NCI-H748 treated with DMSO at 0.1 percent for 48 hours (cell line): ENCODE results near the gene CEP131.
A peak's percentile ranks its signal among the peaks of the same experiment; 100 is the strongest.
"Not testable (repeated sequence)": the region's sequence is repeated elsewhere in the genome, so short reads cannot be mapped to it uniquely, and the experiment has no call there.

ENCODE experiments used
- DNase-seq: peaks from one replicate; lab custom pipeline; 2025; lab: John Stamatoyannopoulos, UW

Gene CEP131

DNA sequence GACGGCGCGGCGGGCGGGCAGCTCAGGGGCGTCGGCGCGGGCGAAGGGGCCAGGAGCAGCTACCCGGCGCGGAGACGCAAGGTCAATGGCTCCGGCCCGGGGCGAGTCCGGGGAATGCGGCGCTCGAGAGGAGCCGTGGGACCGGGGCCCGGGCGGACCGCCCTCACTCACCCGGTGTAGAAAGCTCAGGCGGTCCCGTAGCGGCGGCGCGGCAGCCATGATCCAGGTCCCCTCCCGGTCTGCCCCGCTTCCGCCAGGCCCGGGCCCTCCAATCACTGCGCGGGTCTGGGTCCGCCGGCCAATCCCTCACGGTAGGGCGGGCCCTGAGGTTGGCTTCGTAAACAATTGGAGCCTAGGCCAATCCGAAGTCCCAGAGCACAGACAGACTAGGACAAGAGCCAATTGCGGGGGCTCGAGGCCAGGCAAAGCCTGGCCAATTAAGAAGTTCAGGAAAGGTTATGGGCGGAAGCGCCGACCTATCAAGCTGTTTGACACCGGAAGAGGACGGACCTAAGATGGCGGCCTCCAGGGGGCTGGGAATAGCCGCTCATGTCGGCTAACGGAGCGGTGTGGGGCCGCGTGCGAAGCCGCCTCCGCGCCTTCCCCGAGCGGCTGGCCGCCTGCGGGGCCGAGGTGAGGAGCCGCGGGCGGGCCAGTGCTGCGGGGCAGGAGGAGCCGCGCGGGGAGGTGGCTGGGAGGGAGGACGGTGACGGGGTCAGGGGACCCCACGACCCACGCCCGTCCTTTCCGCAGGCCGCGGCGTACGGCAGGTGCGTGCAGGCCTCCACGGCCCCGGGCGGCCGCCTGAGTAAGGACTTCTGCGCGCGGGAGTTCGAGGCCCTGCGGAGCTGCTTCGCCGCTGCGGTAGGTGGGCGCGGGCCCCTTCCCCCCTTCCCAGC is 16.3 kb upstream of the CEP131 start, which contains the start of the genes NDUFAF8 and TEPSIN:
NDUFAF8 (plus strand) TSS at position 504 of the 899 bp plus-strand sequence; CDS start at position 550, 46 bp downstream.
TEPSIN (minus strand) TSS at position 241 of the 899 bp plus-strand sequence; CDS start at position 219, 22 bp downstream.
- DNase-seq = peak; percentile 93

DNA sequence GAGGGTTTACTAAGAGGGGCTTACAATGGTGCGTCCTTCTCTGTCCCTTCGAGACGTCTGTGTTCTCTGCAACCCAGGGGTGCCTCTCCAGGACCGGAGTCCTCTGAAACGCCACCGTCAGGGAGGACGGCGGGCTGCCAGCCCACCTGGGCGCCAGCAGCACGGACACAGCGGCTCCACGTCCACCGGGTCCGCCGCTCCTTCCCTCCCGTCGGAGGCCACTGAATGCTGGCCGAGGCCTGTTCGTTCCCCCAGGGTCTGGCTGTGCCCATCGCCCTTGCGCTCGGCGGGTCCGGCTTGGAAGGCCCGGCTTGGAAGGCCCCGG is 15.7 kb upstream of the CEP131 start:
- no peak for DNase-seq

DNA sequence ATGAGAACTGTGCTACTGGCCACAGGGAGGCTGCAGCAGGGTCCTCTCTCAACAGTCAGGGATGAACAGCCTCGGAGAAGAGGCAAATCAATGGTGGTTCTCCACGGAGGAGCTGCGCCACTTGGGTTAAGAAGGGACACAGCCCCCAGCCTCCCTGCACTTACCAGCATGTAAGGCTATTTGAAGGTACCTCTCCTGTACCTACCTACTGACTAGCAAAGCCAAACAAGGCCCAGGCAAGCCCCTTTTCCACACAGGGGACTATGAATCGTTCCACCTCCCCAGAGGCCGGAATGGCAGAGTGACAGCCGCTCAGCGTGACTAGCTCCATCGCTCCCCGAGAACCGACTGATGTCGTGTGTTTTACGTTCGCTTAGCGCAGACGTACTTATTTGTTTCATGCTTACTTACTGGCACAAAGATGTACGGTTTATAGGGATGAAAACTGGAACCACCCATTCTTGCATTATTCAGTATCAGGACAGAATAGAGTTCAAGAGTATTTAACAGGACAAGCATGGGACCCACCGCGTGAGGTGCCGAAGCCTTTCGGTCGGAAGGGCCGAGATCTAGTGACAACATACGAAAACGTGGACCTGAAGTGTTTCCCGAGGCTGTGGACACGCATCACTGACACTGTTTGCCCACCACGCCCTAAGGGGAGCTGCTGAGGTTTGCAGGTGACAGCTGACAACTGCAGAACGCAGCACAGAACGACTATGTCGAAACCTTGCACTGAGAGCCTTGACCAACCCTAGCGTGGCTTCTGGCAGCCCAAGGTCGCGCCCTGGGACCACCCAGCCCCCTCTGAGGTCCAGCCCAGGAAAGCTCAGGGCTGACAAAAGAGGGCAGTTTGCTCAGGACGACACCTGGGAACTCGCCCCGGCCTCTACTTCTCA is 15.1 kb upstream of the CEP131 start:
- DNase-seq = no peak

DNA sequence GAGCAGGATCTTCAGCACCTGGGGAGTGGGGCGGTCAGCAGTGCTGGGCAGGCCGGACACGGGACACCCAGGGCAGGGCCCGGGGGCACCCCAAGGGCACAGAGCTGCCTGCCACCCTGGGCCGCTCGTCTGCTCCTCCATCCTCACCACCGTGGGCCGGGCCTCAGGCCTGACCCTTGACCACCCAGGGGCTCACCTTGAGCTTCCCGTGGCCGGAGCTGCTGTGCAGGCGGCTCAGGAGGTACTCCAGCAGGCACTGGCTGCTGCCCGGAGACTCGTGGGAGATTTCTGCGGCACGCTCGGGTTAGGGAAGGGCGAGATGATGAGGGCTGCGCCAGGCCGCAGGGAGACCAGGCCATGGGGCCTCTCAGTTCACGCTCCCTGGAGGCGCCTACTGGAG is 14.0 kb upstream of the CEP131 start:
- no peak for DNase-seq

DNA sequence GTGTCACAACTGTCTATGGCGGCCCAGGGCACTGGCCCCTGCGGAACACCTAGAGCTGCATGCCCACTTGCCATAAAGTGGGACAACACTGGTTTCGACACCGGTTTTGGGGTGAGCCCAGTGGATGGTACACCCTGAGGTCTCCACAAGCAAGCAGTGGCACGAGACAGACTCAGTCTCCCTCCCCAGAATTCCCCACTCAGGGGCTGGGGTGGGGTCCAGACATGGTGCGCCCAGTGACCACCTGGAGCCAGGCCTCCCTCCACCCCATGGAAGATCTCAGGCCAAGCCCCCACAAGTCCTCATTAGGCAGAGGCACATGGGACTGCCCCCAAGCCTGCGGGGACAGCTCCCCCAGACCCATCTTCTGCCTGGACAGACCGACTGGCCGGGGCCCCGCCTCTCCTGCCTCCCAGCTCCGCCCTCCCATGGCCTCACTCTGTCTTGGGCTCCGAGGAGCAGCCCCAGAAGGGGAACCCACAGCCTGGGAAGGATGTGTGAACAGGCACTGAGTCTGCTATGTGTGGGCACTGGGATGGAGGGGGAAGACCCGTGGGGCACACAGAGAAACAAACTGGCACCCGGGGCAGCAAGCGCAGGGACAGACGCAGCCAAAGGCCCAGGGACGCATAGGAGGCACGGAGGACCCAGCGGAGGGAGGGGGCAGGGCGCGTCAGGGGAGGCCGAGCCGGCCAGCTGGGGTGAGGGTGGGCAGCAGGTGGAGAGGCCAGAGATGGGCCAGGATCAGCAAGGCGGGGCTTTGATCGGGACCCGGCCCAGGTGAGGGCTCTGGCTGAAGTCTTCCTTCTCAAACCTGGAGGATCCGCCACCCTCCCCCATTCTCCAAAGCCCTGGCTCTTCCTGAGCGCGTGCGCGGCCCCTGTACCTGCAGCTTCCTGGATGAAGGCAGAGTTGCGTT is 13.3 kb upstream of the CEP131 start:
- no peak for DNase-seq

DNA sequence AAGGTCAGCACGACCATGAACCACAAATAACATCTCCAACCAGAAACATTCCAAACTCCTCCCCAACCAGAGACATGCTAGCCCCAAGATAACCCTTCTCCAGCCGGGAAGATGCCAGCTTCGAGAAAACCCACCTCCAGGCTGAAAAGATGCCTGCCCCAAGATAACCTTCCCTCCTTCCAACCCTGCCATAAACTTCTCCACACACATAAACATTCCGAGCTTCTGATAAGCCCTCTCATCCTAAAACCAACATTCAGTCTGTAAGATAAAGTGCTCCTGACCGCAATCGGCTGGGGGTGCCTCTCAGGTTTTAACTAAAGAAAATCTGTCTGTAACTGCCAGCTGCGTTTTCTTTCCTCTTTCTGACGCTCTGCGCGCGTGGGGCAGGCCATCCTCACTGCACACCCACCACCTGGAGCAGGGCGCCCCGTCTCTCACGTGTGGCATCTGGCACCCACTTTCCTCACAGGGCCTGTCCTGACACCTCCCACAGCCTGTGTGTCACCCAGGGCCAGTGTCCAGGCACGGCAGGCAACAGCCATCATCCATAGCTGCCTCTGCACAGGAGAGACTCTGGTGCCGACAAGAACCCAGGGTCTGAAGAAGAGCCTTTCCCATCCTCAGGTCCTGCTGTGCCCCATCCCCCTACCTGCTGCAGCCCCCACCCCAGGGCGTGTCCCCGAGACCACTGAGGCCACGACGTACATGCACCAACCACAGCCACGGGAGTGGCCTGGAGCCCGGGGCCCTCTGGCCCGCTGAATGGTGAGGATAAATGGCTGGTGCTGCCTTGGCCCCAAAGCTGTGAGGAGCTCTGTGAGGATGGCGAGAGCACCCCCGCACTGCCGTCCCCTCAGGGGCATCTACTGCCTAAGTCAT is 12.4 kb upstream of the CEP131 start:
- DNase-seq = no peak

DNA sequence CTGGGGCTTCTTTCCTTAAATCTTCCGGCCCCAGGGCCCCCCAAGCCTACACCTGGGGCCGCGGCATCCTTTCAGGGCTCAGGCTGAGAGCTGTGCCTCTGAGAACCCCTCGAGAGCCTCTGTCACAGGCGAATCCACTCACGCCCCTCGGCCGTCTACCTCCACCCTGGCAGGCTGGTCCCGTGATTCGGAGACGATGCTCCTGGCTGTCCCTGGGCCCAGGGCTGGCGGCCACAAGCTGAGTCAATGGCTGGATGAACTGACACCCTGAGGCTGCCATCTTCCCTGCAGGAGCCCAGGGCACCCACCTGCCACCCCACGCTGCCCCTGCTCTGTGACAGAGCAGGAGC is 11.7 kb upstream of the CEP131 start:
- no peak for DNase-seq

DNA sequence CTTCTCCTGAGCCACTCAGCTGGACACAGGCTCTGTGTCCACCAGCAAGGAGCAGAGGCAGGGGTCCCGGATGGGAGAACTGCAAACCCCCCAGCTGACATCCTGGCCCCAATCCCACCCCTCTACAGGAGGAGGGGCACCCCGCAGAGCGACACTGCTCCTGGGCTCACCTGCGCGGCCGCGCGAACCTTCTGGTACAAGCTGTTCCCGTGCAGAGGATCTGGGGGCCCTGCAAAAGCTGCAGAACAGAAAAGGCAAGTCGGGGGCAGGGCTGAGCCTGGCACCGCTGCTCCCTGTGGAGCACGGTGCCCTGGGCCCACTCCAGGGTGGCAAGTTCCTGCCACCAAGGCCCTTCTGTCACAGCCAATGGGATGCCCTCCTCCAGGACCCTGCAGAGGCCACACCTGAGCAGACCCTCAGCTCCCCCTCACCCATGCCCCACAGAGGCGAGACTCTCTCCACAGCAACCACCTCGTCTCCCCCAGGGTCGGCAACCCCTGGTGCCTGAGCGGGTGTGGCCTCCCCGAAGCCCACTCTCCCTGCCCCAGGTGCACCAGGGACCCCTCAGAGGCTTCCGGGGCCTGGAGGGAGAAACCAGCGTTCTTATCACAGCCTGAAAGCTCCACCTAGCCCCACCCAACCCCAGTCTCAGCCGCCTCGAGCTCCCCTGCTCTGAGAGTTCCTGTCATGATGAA is 11.2 kb upstream of the CEP131 start:
- DNase-seq = no peak

DNA sequence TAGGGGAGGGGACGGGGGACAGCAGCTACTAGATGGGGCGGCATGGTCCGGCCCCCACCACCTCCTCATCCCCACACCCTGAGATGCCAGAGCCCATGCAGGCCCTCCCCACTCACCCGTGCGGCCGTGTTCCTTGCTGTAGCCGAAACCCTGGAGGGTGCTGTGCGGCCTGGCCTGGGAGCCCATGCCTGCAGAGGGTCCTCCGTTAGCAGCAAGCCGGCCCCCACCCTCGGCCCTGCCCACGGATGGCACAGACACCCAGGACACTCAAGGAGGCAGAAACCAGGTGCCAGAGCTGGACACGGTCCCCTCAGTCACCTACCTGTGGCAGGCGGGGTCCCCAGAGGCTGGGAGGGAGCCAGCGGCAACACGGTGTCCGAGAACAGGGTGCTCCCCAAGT is 10.6 kb upstream of the CEP131 start:
- no peak for DNase-seq

DNA sequence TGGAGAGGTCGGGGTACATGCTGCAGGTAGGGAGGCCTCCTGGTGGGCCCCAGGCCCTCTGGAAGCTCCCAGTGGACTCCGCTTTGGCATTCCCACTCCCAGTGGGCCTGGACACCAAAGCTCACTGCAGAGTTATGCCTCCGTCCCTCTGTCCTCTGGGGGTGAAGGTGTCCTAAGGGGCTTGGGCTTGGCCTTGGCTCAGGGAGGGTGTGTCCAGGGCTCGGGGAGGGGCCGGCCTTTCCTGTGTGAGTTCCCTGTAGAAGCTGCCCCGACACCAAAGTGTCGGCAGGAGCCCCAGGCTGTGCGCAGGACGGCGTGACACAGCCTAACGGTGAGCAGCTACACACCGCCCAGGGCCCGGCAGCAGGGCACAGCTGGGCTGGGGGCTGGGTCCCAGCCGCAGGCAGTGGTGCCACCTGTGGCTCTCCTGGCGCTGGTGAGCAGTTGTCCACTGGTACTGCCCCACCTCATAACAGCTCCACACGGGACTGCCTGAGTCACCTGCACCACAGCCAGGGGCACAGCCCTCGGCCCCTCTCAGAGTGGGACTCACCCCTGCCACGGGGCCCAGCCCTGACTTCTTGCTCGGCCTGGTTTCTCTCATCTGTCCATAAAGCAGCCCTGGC is 10.0 kb upstream of the CEP131 start:
- DNase-seq = no peak

DNA sequence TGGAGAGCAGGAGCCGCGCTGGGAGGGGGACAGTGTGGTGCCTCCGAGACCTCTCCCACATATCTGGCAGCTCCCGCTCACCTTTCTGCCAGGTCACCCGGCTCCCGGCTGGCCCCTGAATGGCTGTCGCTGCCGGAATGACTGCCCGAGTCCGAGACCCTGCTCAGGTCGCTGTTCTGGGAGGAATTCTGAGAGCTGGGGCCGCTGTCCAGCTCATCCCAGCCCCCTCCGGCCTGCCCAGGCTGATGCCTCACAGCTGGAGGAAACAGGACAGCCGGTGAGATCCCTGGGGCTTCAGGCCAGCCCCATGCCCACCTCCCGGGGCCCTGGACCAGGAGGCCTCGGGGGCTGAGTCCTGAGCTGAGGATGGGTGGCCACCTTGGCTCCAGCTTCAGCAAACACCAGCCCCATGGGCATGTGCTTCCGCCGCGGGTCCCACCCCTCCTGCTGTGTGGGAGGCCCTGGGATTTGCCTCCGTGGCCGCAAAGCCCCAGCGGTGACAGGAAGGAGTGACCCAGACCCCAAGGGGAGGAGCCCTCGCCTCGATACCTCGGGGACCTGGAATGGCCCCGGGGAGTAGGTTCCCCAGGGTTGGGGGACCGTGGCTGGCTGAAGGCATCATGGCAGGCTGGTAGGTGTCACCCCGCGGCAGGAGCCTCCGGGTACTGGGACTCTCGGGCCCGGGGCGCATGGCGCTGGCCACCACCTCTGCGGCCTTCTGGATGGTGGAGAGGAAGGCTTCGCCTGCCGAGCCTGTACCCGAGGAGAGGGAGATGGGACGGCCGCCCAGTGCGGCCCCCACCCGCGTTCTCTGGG is 9.2 kb upstream of the CEP131 start:
- no peak for DNase-seq

DNA sequence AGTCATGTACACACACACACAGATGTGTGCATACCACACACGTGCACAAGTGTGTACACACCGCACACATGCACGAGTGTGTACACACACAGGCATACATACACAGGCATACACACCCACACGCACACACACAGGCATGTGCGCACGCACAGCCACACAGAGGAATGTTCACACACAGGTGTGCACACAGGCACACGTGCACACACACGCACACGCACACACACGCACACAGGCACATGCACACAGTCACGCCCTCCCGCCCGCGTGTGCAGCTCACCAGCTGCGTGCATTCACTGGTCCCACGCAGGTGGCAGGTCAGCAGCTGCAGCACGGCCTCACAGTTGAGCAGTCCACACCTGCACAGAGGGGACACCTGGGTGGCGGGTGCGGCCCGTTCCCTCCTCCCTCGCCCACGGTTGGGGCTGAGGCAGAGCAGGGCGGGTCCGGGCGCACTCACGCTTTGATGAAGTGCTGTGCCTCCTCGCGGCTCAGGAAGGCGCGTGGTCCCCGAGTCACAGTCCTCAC is 8.4 kb upstream of the CEP131 start:
- DNase-seq = no peak

DNA sequence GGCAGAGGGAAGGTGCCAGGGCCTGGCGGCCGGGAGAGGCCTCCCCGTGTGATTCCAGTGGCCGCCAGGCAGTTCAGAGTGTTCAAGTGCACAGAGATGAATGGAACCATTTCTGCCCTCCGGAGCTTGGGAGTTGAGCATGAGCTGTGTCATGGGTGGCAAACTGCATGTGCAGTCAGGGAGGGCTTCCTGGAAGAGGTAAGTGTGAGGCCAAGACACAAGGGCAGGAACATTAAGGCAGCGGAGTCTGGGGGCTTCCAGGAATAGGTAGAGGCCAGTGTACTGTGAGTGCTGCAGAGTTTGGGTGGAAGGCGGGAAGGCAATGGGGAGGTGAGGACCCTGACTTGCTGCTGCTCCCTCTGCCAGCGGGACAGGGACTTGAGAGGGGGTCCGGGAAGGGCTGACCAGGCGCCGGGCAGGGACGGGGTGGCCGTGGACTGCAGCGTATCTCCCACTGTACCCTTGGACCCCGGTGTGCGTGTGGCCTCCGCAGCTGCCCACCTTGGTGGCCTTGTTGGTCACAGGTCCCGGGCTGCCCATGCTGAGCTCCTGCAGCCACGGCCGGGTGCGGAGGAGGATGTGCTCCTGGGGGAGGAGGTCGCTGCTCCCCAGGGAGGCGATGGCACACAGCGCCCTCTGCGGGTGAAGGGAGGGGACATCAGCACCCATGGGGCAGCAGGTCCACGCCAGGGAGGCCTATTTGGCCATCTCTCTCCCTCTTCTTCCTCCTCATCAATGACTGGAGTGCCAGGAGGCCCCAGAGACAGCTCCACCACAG is 7.5 kb upstream of the CEP131 start:
- DNase-seq = no peak

DNA sequence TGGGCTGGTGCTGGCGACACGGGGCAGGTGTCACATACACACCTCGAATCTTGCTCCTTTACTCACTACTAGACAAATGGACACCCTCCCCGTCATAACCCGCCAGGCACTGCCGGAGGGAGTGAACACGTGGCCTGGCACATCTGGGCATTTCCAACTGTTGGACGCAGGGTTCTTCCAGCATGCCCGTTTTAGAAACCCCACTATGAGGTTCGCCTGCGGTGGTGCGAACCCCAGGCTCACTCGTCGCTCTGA is 6.8 kb upstream of the CEP131 start:
- no peak for DNase-seq

DNA sequence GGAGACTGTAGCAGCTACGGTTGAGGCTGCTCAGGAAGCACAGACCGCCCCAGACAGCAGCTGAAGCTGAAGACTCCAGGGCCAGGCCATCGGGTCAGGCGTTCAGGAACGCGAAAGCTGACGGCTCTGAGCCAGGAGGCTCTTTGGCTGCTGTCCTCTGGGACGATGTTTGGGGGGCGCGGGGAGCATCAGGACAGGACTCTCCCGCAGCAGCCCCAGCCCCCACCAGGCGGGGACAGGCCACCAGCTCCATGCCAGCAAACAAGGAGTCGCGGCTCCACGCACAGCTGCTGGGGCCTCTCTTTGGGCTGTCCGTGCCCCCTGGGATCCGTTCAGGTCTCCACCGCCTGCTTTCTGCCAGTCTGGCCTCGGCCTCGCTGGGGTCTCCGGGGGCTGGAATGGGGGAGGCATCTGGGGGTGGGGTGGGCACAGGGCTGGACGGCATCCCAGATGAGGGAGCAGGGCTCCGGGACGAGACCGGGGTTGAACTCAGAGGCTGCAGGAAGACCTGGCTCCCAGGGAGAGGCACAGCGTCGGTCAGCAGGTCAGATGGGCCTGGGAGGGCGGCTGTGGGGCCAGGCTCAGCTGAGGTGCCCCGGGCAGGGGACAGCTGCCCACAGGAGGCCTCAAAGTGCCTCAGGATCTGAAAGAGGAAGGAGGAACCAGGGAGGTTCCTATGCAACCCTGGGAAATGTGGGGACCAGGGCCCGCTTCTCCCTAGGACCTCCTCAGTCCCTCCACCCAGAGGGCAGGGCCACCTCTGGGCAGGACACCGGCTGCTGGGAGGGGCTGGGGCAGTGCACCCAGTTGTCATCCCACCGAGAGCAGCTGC is 6.3 kb upstream of the CEP131 start:
- no peak for DNase-seq

DNA sequence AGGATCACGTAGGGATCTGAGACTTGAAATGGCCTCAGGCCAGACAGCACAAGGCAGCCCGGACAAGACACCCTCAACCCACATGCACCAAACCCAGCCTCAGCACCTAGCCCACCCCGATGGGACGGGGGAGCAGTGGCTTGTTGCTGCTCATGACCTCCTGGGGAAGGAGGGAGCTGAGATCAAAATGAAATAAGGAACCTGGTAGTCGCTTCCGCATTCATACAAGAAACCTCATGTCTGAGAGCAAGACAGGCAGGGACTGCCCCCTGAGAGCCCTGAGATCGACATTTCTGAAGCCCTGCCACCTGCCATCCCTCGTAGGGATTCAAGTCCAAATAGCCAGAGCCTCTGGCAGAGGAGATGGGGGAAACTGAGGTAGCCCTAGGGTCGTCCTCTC is 5.7 kb upstream of the CEP131 start:
- no peak for DNase-seq

DNA sequence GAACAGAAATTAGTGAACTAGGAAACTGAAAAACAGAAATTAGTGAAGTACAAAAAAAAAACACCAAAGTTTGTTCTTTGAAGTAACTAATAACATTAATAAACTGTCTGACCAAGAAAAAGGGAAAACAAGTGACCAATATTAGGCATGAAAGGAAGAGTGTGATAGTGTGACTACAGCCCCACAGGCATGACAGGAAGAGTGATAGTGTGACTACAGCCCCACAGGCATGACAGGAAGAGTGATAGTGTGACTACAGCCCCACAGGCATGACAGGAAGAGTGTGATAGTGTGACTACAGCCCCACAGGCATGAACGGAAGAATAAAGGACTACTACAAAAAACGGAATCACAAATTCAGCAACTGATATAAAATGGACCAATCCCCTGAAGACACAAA is 4.9 kb upstream of the CEP131 start:
- not testable (repeated sequence) for DNase-seq
